Measurements from ENCODE around the gene TMEM229A. TPM values are rescaled to one million over a fixed set of nuclear protein-coding genes. Genes with fewer than 3 reads are reported as not detected.

Gene TMEM229A
- total and polyA plus RNA-seq, 2 donors (not counting 3 experiments of a cell fraction or from before 2014, with no cell fraction given), result not detected

DNA sequence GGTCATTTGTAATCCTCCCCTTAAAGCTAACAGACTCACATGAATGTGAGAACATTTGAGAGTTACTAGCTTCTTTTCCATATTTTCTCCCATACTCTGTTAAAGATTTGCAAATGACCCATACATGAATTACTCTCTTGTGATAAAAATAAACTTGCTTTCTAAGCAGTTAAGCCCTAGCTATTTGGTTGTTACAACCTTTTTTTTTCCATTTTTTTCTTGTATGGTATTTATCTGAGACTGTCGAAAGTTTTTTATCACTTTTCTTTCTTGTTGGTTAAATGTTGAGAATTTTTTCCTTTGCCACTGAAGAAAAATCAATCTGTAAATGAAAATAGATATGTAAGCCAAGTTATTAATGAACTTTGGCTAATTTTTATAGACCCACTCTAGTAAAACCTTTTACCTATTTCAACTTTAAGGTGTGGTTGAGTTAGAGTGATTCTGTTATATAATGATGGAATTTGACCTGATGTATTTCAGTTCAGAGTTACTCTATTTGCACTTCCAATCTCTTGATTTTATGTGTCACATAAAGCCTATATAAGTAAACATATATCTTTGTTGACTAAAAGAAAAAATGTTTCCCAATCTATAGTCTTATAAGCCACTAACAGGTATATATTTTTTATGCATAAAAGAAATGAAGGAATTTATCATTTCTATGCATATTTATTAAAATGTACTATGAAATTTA is 19.0 kb upstream of the TMEM229A start:
- Histone ChIP-seq H3K9me1 (replicated peaks; ENCODE audit: control insufficient read depth, extremely low read depth, insufficient read depth, low read length) (no peaks in the 10 kb centered on the region), H2AFZ (ENCODE audit: low read depth, low read length) (no peak overlapping the region), H3K9ac (replicated peaks; ENCODE audit: extremely low read depth, insufficient read depth, low read length) (no peak overlapping the region), H3K4me1 (ENCODE audit: control insufficient read depth, extremely low read depth, insufficient read depth, low read length) (no peaks in the 10 kb centered on the region), H3K4me2 (ENCODE audit: insufficient read depth, low read length) (no peak overlapping the region), H3K36me3 (ENCODE audit: control insufficient read depth in 2 of 2, extremely low read depth in 1 of 2, insufficient read depth in 2 of 2, low read length in 2 of 2) (no peaks in the 10 kb centered on the region), H3K4me3 (replicated peaks in 1 of 3; ENCODE audit: insufficient read depth in 1 of 3, low read depth in 1 of 3, low read length in 3 of 3) (no peak overlapping the region), H3K79me2 (ENCODE audit: control insufficient read depth, insufficient read depth, low read length) (no peaks in the 10 kb centered on the region), H3K9me3 (replicated peaks; ENCODE audit: control insufficient read depth, insufficient read depth, low read length) (no peaks in the 10 kb centered on the region), H3K27ac (ENCODE audit: insufficient read depth, low read depth, low read length) (no peak overlapping the region), H4K20me1 (replicated peaks; ENCODE audit: control insufficient read depth, extremely low read depth, insufficient read depth, low read length) (no peaks in the 10 kb centered on the region), H3K27me3 (ENCODE audit: control insufficient read depth in 2 of 2, insufficient read depth in 2 of 2, low read length in 2 of 2) (peaks cover 2 to 3% of the 10 kb centered on the region in 2 experiments)
- dilution Hi-C loops (cut with MboI; ENCODE audit: extremely low pct_ligation_motif_present, low sequenced_read_pairs) (no loop called here), intact Hi-C loops (cut with micrococcal nuclease) (no loop called here)
- POLR2A ChIA-PET, result no interaction called here
- no TSS peak for BruUV-seq (replicated peaks)
- TF ChIP-seq POLR2AphosphoS5 (IDR thresholded peaks at IDR 0.05; ENCODE audit: insufficient read depth, low read depth, low read length) (no peak), GATA2 (IDR thresholded peaks at IDR 0.05; ENCODE audit: insufficient read depth, insufficient read length, low read depth, low read length) (no peak), EZH2 (IDR thresholded peaks at IDR 0.05; ENCODE audit: borderline replicate concordance, low read depth, low read length, severe bottlenecking) (no peak), POLR2A (IDR thresholded peaks at IDR 0.05; ENCODE audit: low read depth, low read length) (no peak), MYC (IDR thresholded peaks at IDR 0.05; ENCODE audit: low read depth, low read length) (no peak), FOS (IDR thresholded peaks at IDR 0.05; ENCODE audit: borderline replicate concordance, insufficient read depth, low read length) (no peak), JUN (IDR thresholded peaks at IDR 0.05; ENCODE audit: borderline replicate concordance, insufficient read depth, insufficient read length, low read depth) (no peak), MAX (IDR thresholded peaks at IDR 0.05; ENCODE audit: insufficient read depth, insufficient read length) (no peak)
- TF ChIP-seq, protein P1, sequence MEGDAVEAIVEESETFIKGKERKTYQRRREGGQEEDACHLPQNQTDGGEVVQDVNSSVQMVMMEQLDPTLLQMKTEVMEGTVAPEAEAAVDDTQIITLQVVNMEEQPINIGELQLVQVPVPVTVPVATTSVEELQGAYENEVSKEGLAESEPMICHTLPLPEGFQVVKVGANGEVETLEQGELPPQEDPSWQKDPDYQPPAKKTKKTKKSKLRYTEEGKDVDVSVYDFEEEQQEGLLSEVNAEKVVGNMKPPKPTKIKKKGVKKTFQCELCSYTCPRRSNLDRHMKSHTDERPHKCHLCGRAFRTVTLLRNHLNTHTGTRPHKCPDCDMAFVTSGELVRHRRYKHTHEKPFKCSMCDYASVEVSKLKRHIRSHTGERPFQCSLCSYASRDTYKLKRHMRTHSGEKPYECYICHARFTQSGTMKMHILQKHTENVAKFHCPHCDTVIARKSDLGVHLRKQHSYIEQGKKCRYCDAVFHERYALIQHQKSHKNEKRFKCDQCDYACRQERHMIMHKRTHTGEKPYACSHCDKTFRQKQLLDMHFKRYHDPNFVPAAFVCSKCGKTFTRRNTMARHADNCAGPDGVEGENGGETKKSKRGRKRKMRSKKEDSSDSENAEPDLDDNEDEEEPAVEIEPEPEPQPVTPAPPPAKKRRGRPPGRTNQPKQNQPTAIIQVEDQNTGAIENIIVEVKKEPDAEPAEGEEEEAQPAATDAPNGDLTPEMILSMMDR (IDR thresholded peaks at IDR 0.05; ENCODE audit: extremely low read depth in 1 of 2, insufficient read depth in 1 of 2, low read depth in 1 of 2, low read length in 2 of 2), result no peak
- CTCF ChIA-PET, result no interaction called here
- DNase-seq (ENCODE audit: low read depth, low spot score) (no peak), FAIRE-seq (no peak)
